NOMO-1 treated with DMSO at 0.1 percent for 48 hours (cell line): ENCODE results near the gene EIF3F.
A peak's percentile ranks its signal among the peaks of the same experiment; 100 is the strongest.
"Not testable (repeated sequence)": the region's sequence is repeated elsewhere in the genome, so short reads cannot be mapped to it uniquely, and the experiment has no call there.

Source experiments
- DNase-seq: peaks from one replicate; lab custom pipeline; 2025; ENCODE audit not compliant: unreplicated experiment; lab: John Stamatoyannopoulos, UW

The EIF3F gene

DNA sequence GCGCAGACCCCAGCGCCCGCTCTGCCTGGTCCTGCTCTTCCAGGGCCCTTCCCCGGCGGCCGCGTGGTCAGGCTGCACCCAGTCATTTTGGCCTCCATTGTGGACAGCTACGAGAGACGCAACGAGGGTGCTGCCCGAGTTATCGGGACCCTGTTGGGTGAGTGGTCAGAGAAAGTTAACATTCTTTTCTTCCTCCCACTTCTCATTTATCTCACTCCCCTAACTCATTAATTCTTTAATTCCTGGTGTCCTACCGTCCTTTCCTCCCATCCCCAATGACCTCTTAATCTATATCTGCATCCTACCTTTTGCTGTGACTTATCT lies 385 bp downstream of the EIF3F start:
- not testable (repeated sequence) for DNase-seq

DNA sequence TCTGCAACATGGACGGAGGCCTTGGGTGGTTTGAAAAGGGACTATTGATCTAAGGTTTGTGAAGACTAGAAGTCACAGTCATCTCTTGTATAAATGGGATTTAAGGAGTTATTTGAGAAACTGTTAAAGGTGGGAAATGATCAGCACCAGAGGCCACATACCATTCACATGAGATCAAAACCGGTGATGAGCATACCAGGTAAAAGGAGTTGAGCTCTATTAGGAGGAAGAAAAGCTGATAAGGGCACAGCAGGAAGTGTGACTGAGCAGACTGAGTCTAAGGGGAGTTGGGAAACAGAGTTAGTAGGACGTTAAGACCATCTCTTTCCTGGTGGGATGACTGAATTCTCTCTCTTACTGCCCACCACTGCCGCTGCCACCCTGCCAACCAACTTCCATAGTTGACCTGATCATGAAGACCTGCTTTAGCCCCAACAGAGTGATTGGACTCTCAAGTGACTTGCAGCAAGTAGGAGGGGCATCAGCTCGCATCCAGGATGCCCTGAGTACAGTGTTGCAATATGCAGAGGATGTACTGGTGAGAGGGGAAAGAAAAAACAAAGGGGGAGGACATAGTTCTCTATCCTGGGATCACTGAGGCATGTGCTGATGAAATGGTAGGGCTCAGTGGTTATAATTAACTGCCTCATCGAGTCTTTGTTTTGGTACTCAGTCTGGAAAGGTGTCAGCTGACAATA lies 7.6 kb downstream of the EIF3F start:
- no peak for DNase-seq

DNA sequence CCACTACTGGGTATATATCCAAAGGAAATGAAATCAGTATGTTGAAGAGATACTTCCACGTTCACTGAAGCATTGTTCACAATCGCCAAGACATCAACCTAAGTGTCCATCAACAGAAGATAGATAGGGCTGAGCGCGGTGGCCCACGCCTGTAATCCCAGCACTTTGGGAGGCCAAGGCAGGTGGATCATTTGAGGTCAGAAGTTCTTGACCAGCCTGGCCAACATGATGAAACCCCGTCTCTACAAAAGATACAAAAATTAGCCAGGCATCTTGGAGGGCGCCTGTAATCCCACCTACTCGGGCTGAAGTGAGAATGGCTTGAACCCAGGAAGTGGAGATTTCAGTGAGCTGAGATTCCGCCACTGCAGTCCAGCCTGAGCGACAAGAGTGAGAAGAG lies 12.7 kb downstream of the EIF3F start:
- DNase-seq = no peak

DNA sequence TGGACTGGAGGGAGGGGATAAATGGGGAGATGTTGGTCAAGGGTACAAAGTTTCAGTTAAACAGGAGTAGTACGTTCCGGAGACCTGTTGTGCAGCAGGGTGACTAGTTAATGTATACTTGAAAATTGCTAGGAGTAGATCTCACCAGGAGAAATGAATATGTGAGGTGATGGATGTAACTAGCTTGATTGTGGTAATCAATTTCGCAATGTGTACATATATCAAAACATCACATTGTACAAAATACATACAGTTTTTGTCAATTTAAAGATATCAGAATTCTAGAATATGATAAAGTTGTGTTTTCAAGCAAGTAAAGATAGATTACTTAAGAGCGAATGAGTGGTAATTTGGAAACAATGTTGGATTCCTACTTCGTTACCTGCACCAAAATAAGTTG lies 13.3 kb downstream of the EIF3F start:
- DNase-seq = no peak

DNA sequence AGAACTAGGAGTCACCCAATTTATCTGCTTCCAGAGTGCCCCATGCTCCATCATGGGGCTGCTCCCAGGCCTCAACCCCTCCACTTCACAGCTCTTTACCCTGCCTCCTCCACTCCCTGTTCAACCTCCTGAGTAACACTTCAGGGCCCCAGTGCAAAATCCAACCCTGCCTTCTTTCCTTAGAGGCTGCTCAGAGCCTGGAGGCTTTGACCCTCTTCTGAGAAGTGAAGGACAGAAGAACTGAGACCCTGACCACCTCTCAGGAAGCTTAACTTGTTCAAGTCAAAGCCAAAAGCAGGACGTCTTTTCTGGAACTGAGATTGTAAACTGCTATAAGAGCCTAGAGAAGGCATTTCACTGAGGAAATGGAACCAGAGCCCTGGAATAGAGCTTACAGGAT lies 15.5 kb downstream of the EIF3F start:
- no peak for DNase-seq

DNA sequence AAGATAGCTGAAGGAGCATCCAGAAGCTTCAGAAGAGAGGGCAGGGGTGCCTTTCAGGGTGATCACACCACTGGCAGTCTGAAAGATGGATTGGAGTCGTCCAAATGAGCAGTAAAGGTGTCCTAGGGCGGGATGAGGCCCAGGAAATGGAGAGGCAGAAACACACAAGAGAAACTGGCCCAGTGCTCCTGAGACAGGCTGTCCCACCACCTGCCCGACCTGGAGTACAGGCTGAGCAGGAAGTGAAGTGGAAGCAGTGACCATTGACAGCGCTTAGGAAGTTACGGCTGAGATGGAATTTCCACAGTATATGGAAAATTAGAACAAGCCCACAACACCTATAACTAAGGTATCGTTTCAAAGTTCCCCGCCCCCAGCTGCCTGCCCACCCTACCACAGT lies 16.1 kb downstream of the EIF3F start:
- no peak for DNase-seq

DNA sequence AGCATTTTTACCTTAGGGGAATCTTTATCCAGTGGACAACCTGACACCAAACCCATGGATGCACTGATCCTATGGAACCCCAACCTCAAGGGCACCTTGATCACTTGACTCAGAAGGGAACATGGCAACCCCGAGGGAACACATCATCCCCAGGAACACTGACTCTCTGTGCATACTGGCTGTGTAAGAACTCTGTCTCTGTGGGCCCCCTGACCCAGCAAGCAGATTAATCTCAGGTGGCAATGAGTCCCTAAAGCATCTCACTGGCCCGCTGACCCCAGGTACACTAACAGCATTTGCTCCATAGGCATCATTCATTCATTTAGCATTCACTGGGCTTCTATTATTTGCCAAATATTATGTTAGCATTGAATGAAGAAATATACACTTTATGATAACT lies 16.9 kb downstream of the EIF3F start:
- no peak for DNase-seq

DNA sequence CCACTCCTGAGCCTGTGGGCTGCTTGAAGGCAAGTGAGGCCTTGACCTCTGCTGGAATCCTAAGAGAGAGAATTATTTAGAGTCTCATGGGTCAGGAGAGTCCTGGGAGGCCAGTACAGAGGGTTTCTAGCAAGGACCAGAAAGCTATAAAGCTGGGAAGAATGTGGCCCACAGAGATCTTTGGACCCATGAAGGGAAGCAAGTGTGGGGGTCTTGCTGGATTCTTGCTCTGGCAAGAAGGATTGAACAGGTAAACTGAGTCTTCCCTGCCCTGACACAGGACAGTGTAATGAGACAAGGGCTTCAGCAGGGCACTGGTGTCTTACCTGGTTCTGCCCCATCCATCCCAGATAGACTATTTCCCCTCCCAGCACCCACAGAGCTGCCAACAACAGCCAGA lies 18.4 kb downstream of the EIF3F start:
- no peak for DNase-seq

DNA sequence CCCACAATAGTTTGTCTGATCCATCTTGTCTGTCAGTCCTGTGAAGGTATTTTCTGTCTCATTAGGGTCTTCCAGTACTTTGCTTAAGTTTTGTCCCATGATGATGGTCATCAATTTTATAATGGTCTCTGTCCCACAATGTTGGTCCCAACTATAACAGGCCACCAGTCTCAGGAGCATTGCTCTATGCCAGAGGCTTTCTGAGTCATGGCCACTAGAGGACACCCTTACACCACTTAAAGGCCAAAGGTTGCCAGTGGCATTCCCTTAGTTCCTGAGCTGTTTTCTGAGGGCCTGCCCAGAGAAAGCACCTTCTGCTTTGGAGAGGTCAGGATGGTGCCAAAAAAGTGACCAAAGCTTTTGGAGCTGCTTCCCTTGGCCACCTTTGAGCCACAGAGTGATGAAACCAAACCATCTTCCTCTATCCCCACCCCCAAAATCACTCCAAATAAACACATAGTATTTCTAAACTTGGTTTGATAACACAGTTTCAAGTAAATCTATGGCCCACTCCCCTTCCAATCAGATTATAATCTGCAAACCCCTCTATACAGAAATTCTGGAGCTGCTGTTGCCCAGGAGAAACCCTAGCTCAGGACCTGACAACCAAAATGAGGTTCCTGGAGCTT lies 19.3 kb downstream of the EIF3F start:
- DNase-seq = peak; percentile 22

DNA sequence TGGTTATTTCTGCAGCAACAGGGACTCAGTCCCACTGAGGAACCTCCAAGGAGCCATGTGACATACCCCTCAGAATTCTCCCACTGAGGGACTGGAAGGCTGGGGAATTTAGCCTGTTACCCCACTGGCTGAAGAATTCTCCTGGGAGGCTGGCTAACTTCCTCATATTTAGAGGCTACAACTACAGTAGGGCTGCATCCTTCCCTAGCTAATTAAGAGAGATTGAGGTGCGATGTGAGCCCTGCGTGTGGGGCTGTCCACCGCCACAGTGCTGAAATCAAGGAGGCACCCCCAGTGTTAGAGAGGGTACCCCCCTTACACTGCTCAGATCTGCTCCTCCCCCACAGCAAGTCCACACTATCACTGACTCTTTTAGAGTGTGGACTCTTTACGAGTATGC lies 21.1 kb downstream of the EIF3F start:
- no peak for DNase-seq

DNA sequence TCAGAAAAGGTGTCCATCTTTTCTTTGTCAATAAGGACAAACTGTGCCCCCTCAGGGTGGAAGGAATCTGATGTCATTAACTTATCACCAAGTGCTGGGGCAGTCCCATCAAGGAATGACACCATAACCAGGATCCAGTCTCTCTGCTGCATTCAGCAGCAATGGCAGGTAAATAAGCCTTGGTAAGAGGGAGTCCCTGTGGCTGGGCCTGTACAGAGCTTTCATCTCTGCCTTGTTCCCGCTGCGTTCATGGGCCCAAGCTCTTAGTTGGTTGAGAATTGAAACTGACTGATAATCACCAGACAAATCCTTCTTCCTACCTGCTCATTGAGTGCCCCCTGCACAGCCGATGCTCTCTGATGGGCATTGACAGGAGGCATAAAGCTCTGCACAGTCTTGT lies 22.7 kb downstream of the EIF3F start:
- no peak for DNase-seq

DNA sequence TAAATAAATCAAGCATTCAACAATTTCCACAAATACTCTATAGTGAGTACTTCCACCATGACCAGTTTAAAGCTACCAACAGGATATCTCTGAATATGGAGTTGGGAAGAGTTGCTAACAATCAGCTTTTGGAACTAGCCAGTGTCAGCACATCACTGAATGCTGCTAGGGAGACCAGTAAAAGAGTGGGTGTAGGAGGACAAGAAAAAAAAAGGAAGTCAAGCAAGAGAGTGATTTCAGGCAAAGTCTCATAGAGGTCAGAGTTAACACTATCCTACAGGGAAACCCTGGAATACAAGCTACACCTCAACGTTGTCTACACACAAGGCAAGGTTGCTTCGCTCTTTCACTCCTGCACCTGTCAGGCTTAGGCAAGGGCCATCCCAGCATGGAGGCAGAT lies 24.2 kb downstream of the EIF3F start:
- no peak for DNase-seq

DNA sequence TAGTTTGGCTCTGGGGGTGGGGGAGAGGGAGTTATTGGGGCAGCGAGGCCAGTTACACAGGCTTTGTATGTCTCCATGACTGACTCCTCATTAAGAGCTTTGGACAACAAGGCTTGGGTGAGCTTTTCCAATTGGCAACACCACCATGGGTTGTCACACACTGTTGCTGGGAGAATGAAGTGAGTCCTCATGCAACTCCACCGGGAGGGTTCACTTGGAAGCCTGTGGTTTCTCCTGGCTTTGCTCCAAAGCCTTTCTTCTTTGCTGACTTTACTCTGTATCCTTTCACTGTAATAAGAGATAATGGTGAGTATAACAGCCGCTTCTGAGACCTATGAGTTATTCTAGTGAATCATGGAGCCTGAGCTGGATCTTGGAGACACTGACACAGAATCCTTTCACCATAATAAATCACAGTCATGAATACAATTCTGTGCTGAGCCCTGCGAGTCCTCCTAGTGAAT lies 24.9 kb downstream of the EIF3F start:
- no peak for DNase-seq

DNA sequence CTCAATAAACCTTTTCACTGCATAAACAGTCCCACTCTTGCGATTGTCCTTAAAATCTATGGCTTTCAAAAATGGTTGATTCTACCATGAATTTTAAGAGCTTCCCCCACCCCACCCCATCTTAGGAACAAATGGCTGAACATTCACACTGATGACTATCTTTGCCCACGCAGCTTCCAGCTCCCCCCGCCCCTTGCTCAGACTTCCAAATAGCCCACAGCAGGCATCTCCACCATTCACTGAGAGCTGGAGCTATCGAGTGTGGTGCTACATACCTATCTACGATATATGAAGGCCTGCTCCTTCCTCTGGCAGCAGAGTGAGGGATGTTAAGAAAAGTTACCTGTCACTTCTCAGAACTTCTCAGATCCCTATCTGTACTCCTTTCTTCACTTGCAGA lies 26.7 kb downstream of the EIF3F start:
- no peak for DNase-seq

DNA sequence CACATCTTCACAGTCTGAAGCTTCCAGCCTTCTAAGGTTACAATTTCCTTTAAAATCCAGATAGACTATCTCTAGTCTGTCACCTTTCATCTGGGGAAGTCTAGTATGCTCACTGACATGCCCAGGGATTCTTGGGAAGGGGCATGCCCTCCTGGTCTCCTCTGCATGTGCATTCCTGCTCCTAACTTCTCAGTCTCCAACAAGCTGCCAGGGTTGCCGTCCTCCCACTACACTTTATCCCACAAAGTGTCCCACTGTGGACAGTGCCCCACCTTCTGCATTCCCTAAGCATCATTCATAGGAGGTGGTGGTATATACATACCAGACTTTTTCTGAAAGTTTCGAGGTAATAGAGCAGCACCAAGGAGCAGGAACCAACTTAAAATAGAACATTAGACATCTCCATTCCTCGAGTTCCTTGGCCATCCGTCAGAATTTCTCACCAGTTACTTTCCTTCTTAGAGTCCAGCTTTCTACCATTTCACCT lies 28.7 kb downstream of the EIF3F start:
- DNase-seq = no peak

DNA sequence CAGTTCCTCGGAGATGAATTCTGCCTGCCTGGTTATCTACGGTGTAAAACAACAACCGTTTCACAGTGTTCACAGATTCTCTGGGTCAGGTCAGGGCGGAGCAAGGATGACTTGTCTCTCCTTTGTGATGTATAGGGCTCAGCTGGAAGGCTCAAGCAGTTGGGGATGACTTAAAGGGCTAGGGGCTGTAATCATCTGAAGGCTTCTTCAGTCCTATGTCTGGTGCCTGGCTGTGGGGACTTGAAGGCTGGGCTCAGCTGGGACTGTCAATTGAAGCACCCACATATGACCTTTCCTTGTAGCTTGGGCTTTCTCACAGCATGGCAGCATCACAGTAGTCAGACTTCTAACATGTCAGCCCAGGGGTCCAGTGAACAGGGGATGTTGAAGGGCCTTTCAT lies 29.3 kb downstream of the EIF3F start:
- DNase-seq = no peak

DNA sequence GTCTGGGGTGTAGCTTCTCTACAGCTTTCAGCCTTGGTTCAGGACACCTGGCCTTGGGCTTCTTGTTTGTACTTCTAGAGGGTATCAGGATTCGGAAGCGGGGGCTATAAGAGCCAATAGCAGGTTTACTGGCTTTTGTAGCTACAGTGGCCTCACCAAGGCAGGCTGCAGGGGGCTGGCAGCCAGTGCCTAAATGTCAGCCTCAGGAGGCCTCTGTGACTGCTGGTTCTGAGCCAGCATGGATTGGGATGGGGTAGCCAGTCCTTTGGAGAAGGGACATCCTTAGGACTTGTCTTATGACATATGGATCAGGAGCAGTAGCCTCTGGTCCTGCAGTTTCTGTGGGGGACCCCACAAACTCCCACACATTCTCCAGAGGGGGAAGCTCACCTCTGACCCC lies 29.9 kb downstream of the EIF3F start:
- no peak for DNase-seq

DNA sequence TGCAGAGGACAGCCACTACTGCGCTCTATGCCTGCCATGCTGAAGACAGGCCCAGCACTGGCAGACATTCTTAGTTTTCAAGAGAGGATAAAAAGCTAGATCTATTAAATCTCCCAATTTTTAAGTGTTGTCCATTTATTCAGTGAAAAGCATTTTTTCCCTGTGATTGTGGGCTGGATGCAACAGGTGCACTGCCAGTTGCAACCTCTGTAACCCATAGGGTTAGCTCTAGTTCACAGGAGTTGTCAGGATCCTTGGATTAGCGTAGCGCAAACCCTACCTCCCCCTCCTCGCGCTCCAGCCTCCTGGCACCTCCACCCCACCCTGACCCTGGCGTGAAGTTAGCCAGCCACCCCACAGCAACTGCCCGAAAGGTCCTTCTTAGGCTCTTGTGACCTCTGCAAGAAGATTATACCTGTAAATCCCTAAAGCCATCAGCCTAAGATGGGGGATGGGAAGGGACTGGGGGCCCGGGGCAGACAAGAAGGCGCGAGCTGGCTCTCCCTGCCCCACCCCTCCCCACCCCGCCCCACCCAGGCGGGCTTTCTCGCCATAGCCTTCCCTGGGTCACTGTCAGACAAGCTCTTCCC lies 30.9 kb downstream of the EIF3F start:
- DNase-seq = no peak

DNA sequence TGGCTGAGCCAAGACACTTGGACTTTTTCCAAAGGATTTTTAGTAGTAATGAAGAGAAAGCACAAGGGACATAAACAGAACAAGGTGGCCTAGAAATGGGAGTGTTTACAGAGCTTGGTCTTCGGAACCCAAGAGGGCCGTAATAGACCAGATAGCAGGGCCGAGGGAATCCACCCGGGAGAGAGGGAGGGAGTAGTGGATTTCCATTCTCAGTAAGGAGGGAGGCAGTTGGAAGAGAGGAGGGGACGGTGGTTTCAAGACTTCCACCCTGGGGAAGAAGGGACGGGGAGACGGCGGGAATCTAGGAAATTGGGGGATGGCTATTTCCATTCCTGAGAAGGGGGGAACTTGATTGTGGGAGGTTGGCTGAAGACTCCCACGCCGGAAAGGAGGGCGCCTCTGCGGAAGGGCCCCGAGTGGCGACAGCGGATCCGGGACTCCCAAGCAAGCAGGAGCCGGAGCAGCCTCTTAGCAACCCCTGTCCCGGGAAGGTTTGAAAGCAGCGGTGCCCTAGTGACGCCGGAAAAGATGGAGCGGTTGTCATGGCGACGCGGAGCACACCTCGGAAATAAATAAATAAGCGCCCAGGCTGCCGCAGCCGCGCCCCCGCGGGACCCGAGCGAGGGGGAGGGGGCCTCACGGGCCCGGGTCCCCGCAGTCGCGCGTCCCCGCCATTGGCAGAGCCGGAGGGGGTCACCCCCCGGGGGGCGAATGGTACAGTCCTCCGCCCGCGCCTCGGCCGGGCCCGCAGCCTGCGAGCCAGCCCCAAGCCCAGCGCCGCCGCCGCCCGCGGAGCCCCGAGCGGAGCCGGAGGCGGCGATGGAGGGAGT lies 31.6 kb downstream of the EIF3F start:
- no peak for DNase-seq

DNA sequence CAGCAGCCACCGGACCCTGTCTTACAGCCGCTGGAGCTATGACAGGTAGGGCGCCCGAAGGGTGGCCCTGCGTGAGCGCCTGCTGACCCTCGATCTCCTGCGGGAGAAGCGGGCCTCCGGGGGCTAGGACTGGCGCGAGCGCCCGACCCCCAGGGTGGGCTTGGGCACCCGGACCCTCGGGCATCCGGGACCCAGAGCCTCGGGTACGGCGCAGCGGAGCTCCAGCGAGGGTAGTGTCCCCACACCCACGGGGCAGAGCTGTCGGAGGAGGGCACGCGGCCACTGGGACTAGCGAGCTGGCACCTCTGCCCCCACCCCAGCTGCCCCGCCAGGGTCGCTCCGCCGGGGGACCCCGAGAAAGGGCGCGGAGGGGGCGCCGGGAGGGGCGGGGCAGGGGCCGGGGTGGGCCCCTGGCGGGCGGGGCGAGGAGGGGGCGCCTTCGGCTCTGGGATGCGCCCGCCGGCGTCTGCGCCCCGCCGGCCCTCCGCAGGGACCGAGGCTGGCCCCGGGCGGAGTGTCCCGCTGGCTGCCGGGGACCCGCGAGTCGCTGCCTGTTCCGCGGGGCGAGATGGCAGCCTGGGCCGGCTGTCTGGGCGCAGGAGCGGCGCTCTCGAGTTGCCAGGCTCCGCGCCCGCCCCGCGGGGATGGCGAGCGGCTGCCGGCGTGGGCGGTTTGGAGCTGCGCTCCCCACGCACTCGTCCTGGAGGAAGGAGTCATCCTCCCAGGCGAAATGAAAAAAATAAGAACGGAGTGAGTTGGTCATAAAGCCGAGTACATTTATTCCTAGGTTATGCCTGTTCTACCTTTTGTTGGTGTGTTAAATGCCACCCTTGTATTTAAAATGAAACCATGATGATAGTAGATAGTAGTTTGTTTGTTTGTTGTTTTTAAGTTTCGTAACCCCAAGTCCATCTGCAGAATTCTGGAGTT lies 32.4 kb downstream of the EIF3F start:
- no peak for DNase-seq

DNA sequence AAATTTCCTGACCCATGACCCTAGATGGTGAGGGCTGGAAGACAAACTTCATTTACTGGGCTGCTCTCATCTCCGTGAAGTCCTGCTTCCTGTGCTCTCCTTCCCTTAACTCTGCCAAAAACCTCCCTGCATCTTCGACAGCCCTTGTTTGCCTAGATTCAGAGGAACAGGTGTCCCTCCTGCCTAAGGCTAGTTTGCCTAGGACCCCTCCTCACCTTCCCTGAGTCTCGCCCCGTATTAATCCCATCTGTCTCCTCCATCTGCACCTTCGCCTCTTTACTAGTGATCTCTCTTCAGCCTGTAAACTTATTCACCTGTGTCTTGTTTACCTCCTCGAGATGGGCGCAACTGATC lies 33.1 kb downstream of the EIF3F start:
- no peak for DNase-seq
